Measurements from ENCODE around the gene PKP4. TPM values are rescaled to one million over a fixed set of nuclear protein-coding genes. Genes with fewer than 3 reads are reported as not detected.

The PKP4 gene
- total and polyA plus RNA-seq, 2 of the 8 experiments (the other 6 are each of a cell fraction or from before 2014, with no cell fraction given): 48.2 to 88.0 TPM

DNA sequence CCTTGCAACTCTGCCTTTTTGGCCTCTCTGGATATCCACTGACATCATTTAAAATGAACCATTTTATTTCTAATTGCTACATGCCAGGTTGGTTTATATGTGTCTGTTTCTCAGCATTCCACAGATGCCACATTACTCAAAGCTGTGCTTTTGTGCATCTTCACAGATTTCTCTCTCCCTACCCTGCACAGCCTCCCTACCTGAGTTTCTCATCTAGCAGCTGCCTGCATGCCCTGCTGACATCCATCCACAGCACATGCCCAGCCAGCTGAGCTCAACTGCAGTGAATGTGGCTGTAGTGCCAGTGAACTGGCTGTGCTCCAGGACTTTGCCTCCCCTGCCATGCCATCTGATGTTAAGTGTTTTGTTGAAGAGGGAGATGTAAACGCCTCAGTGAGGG, 44.5 kb downstream of the PKP4 start:
- Histone ChIP-seq H3K18ac (ENCODE audit: extremely low read depth, low read length) (no peak overlapping the region), H3K4me2 (ENCODE audit: insufficient read depth in 1 of 2, low read depth in 2 of 2, low read length in 2 of 2) (no peak overlapping the region), H2BK120ac (replicated peaks; ENCODE audit: low read depth, low read length) (no peak overlapping the region), H2AK5ac (ENCODE audit: low read depth, low read length) (no peak overlapping the region), H3K27ac (ENCODE audit: low read depth, low read length) (no peak overlapping the region), H3K23ac (ENCODE audit: insufficient read length) (no peak overlapping the region), H3K79me2 (ENCODE audit: control insufficient read depth in 1 of 2, insufficient read depth in 2 of 2, low read length in 2 of 2) (peaks cover 0 to 94% of the 10 kb centered on the region in 2 experiments), H4K20me1 (replicated peaks in 1 of 2; ENCODE audit: control insufficient read depth in 1 of 2, insufficient read depth in 2 of 2, low read length in 2 of 2) (peaks cover 0 to 2% of the 10 kb centered on the region in 2 experiments), H3K56ac (replicated peaks; ENCODE audit: insufficient read length, low read depth, low read length) (no peak overlapping the region), H3K14ac (ENCODE audit: insufficient read length) (no peak overlapping the region), H3K9me3 (ENCODE audit: insufficient read depth in 2 of 2, low read depth in 1 of 2, low read length in 1 of 2) (no peaks in the 10 kb centered on the region), H3K4ac (replicated peaks; ENCODE audit: insufficient read length, low read depth, low read length) (no peak overlapping the region), H4K91ac (replicated peaks; ENCODE audit: insufficient read length, low read length) (no peak overlapping the region), H2AFZ (ENCODE audit: low read length) (no peak overlapping the region), H2BK20ac (ENCODE audit: low read length) (no peak overlapping the region), H2BK5ac (ENCODE audit: low read depth, low read length) (no peak overlapping the region; the same call in 1 of the 2 replicates), H3K27me3 (replicated peaks in 1 of 4; ENCODE audit: control insufficient read depth in 3 of 4, extremely low read depth in 1 of 4, insufficient read depth in 3 of 4, low read length in 3 of 4) (no peaks in the 10 kb centered on the region), H2BK12ac (ENCODE audit: low read depth, low read length) (no peak overlapping the region; the same call in 1 of the 2 replicates), H4K5ac (ENCODE audit: insufficient read length, low read depth, low read length) (no peak overlapping the region), H2BK15ac (ENCODE audit: low read length) (no peak overlapping the region), H3K4me1 (replicated peaks in 1 of 4; ENCODE audit: control insufficient read depth in 3 of 4, insufficient read depth in 4 of 4, low read length in 3 of 4) (peaks cover 4 to 11% (median 7%) of the 10 kb centered on the region in 4 experiments; a peak in 4 of 7 replicates), H3K36me3 (ENCODE audit: control insufficient read depth in 2 of 4, insufficient read depth in 4 of 4, low read length in 3 of 4) (no peaks in the 10 kb centered on the region), H4K8ac (ENCODE audit: extremely low read depth, insufficient read depth, low read length) (no peak overlapping the region), H3K79me1 (ENCODE audit: low read depth, low read length) (no peaks in the 10 kb centered on the region; the same call in 1 of the 2 replicates), H3K23me2 (ENCODE audit: low read depth, low read length) (peaks cover 1% of the 10 kb centered on the region; the same call in 1 of the 2 replicates), H3K4me3 (ENCODE audit: extremely low read depth in 1 of 4, insufficient read depth in 2 of 4, low read depth in 3 of 4, low read length in 4 of 4) (no peak overlapping the region), H3K9ac (replicated peaks in 1 of 4; ENCODE audit: extremely low read depth in 1 of 4, low read depth in 3 of 4, low read length in 3 of 4) (no peak overlapping the region)
- DNase-seq (ENCODE audit: low read depth in 1 of 2, low spot score in 2 of 2) (no peak), FAIRE-seq (no peak)
- CTCF ChIA-PET (ENCODE audit: partially characterized antibody): interaction anchor here (2.3 kb wide), 1 partner anchor 12 kb away, joined by 5 read pairs; no protein-coding TSS in a partner anchor
- POLR2A ChIA-PET (ENCODE audit: partially characterized antibody): no interaction called here
- 86% methylated on average over 1 of the region's 1 CpG; no CpG with 5 or more reads in 1 of the 2 experiments for WGBS, 2 experiments (ENCODE audit: extremely low coverage in 1 of 2, insufficient coverage in 1 of 2, insufficient read length in 1 of 2, insufficient replicate concordance in 2 of 2, low coverage in 1 of 2, low lambda C conversion rate in 2 of 2, missing lambda C conversion rate in 1 of 2)
- TF ChIP-seq SP4 (IDR thresholded peaks at IDR 0.05; ENCODE audit: low read length) (no peak), BACH1 (IDR thresholded peaks at IDR 0.05; ENCODE audit: low read length) (no peak), GABPA (IDR thresholded peaks at IDR 0.05; ENCODE audit: borderline replicate concordance, insufficient read depth, low read length) (no peak), CHD2 (IDR thresholded peaks at IDR 0.05; ENCODE audit: low read length) (no peak), BCL11A (IDR thresholded peaks at IDR 0.05; ENCODE audit: low read depth in 2 of 2, low read length in 2 of 2) (no peak), RBBP5 (IDR thresholded peaks at IDR 0.05; ENCODE audit: borderline replicate concordance, low read depth, low read length) (no peak), CBX5 (IDR thresholded peaks at IDR 0.05; ENCODE audit: low read depth, low read length) (no peak), TBP (IDR thresholded peaks at IDR 0.05; ENCODE audit: low read depth, low read length) (no peak), TAF1 (IDR thresholded peaks at IDR 0.05; ENCODE audit: low read depth, low read length) (no peak), HDAC2 (IDR thresholded peaks at IDR 0.05; ENCODE audit: borderline replicate concordance in 1 of 2, low read depth in 2 of 2, low read length in 2 of 2) (no peak), SUZ12 (IDR thresholded peaks at IDR 0.05; ENCODE audit: low read length) (no peak)
- TF ChIP-seq, protein P1, sequence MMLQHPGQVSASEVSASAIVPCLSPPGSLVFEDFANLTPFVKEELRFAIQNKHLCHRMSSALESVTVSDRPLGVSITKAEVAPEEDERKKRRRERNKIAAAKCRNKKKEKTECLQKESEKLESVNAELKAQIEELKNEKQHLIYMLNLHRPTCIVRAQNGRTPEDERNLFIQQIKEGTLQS (IDR thresholded peaks at IDR 0.05; ENCODE audit: insufficient read depth, low read depth, low read length): no peak
